GM12874 (cell line): ENCODE data around the gene CDH2.

Experiments used
- TF ChIP-seq, protein P1 (sequence below): IDR thresholded peaks from 2 replicates; pipeline ENCODE4 v1.5.1; 2011; ENCODE audit warnings: low read depth, mild to moderate bottlenecking, control low read depth, low read length, moderate library complexity; ENCODE audit not compliant: insufficient read depth

CDH2 gene

DNA sequence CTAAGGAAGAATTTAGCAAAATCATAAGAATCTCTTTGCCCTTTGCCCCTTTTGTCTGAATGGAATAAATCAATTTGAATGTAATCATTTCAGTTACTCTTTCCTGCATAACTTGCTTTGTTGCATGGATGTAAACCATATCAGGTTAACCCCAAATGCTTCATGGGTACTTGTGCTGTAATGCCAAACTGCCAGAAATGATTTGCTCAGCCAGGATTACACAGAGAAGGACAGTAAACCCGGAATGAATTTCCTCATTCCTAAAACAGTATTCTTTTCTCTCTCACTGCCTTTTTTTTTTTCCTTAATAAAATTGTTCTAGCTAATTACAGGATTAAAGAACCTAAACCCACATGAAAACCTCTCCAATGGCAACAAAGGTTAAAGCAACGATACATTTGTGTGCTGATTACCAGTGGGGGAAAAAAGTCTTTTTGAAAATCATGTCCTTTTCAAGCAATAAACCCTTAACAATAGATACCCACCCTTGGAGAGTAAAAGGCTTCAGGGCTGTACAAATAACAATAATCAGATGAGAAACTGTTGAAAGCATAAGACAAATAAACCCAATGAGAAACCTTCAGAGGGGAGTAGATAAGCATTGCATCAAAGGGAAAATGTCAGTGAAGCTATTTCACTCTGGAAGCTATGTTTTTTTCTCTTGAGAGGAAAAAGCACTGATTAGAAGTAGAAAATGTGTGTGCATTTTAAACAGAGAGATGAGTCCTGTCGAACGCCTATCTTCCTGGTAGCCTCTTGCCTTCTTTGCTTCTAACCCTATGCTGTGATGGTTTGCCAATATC is 275.3 kb downstream of the CDH2 start:
- TF ChIP-seq, protein P1, sequence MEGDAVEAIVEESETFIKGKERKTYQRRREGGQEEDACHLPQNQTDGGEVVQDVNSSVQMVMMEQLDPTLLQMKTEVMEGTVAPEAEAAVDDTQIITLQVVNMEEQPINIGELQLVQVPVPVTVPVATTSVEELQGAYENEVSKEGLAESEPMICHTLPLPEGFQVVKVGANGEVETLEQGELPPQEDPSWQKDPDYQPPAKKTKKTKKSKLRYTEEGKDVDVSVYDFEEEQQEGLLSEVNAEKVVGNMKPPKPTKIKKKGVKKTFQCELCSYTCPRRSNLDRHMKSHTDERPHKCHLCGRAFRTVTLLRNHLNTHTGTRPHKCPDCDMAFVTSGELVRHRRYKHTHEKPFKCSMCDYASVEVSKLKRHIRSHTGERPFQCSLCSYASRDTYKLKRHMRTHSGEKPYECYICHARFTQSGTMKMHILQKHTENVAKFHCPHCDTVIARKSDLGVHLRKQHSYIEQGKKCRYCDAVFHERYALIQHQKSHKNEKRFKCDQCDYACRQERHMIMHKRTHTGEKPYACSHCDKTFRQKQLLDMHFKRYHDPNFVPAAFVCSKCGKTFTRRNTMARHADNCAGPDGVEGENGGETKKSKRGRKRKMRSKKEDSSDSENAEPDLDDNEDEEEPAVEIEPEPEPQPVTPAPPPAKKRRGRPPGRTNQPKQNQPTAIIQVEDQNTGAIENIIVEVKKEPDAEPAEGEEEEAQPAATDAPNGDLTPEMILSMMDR: no peak
